IMR-90 (cell line): ENCODE measurements around the gene LRP5. TPM values are rescaled to one million over a fixed set of nuclear protein-coding genes. Genes with fewer than 3 reads are reported as not detected.

Experiments used
- ATAC-seq: fragments of 200-7000 bp; cut with Tn5 transposase; 2 replicates; pipeline ENCODE4 v1.9.1; 2020; ENCODE audit warnings: low read depth, mild to moderate bottlenecking, moderate library complexity
- BruUV-seq: library from RNA; stranded (reverse); fragments of 400-500 nt; replicated peaks from 2 replicates; lab custom pipeline; 2021; lab: Mats Ljungman, UMichigan
- CTCF ChIA-PET: fragments of 300-600 bp; formaldehyde crosslinking; extraction: SDS; loops from one replicate; lab custom pipeline; 2021; ENCODE audit warnings: antibody characterized with exemption; lab: Yijun Ruan, JAX
- POLR2A ChIA-PET: fragments of 300-600 bp; sonication (Branson Sonifier 250); formaldehyde crosslinking; loops from one replicate; lab custom pipeline; 2022; ENCODE audit warnings: antibody characterized with exemption; ENCODE audit not compliant: unreplicated experiment; lab: Charles Lee
- DNase-seq: peaks from one replicate; pipeline ENCODE4 v3.0.0; 2013
- H2AFZ ChIP-seq: replicated peaks from 2 replicates; pipeline ENCODE3; 2013; ENCODE audit warnings: low read length, mild to moderate bottlenecking; ENCODE audit not compliant: poor library complexity
- H2AK5ac ChIP-seq: 2 replicates; pipeline ENCODE4 v1.6.1; 2013; ENCODE audit warnings: low read depth, low read length, inconsistent platforms
- H2AK9ac ChIP-seq: replicated peaks from 2 replicates; pipeline ENCODE3; 2013; ENCODE audit warnings: mild to moderate bottlenecking, low read depth, low read length, moderate library complexity; ENCODE audit not compliant: poor library complexity
- H2BK120ac ChIP-seq: 2 replicates; pipeline ENCODE4 v1.6.1; 2013; ENCODE audit warnings: low read depth, low read length, inconsistent platforms
- H2BK15ac ChIP-seq: 3 replicates; pipeline ENCODE4 v1.6.1; 2013; ENCODE audit warnings: low read depth, low read length, inconsistent platforms
- H2BK20ac ChIP-seq: 2 replicates; pipeline ENCODE4 v1.6.1; 2013; ENCODE audit warnings: low read depth, mild to moderate bottlenecking, inconsistent platforms, low read length, moderate library complexity
- H2BK5ac ChIP-seq: 2 replicates; pipeline ENCODE4 v1.6.1; 2013; ENCODE audit warnings: mild to moderate bottlenecking, low read depth, low read length, inconsistent platforms; ENCODE audit not compliant: poor library complexity, severe bottlenecking
- H3K14ac ChIP-seq: replicated peaks from 2 replicates; pipeline ENCODE4 v1.6.1; 2013; ENCODE audit warnings: low read depth, low read length, inconsistent platforms
- H3K18ac ChIP-seq: 2 replicates; pipeline ENCODE4 v1.6.1; 2013; ENCODE audit warnings: low read depth, low read length, control low read depth
- H3K23ac ChIP-seq: 2 replicates; pipeline ENCODE4 v1.6.1; 2013; ENCODE audit warnings: low read depth, low read length, inconsistent platforms
- H3K27ac ChIP-seq: 2 replicates; pipeline ENCODE4 v1.5.1; 2013; ENCODE audit warnings: mild to moderate bottlenecking, control low read depth, low read length; ENCODE audit not compliant: insufficient read depth
- H3K27me3 ChIP-seq: 2 replicates; pipeline ENCODE4 v1.6.1; 2013; ENCODE audit warnings: low read length; ENCODE audit not compliant: control insufficient read depth, insufficient read depth
- H3K36me3 ChIP-seq: 2 replicates; pipeline ENCODE4 v1.6.1; 2013; ENCODE audit warnings: low read length, mixed read lengths; ENCODE audit not compliant: control insufficient read depth, insufficient read depth
- H3K4ac ChIP-seq: 2 replicates; pipeline ENCODE4 v1.6.1; 2013; ENCODE audit warnings: low read depth, low read length, inconsistent platforms
- H3K4me1 ChIP-seq: 2 replicates; pipeline ENCODE4 v1.6.1; 2013; ENCODE audit warnings: low read length, mixed read lengths; ENCODE audit not compliant: control insufficient read depth, insufficient read depth
- H3K4me2 ChIP-seq: 2 replicates; pipeline ENCODE4 v1.6.1; 2013; ENCODE audit warnings: low read depth, mild to moderate bottlenecking, control low read depth, low read length, moderate library complexity
- H3K4me3 ChIP-seq: 2 replicates; pipeline ENCODE4 v1.5.1; 2013; ENCODE audit warnings: low read depth, mild to moderate bottlenecking, control low read depth, low read length, moderate library complexity; ENCODE audit not compliant: insufficient read depth
- H3K56ac ChIP-seq: 2 replicates; pipeline ENCODE4 v1.6.1; 2013; ENCODE audit warnings: low read length, inconsistent platforms; ENCODE audit not compliant: insufficient read depth; ENCODE audit errors: extremely low read depth
- H3K79me1 ChIP-seq, 2 experiments: 2 replicates each; pipeline ENCODE4 v1.6.1; 2013; ENCODE audit warnings: low read length in 2 of 2, inconsistent platforms in 1 of 2, low read depth in 1 of 2
- H3K9ac ChIP-seq: 2 replicates; pipeline ENCODE4 v1.6.1; 2013; ENCODE audit warnings: low read depth, low read length, control low read depth
- H3K9me1 ChIP-seq: 2 replicates; pipeline ENCODE4 v1.6.1; 2013; ENCODE audit warnings: low read length, inconsistent platforms; ENCODE audit not compliant: insufficient read depth
- H3K9me3 ChIP-seq: 2 replicates; pipeline ENCODE4 v1.6.1; 2013; ENCODE audit warnings: low read length; ENCODE audit not compliant: control insufficient read depth, insufficient read depth
- H4K20me1 ChIP-seq: 2 replicates; pipeline ENCODE4 v1.6.1; 2013; ENCODE audit warnings: low read length, inconsistent platforms; ENCODE audit not compliant: insufficient read depth
- H4K5ac ChIP-seq: 2 replicates; pipeline ENCODE4 v1.6.1; 2013; ENCODE audit warnings: mild to moderate bottlenecking, low read depth, low read length, control low read depth
- H4K8ac ChIP-seq, 2 experiments: 2 replicates each; pipeline ENCODE4 v1.6.1; 2013; ENCODE audit warnings: low read depth in 2 of 2, low read length in 2 of 2, control low read depth in 1 of 2, inconsistent platforms in 1 of 2
- H4K91ac ChIP-seq: 2 replicates; pipeline ENCODE4 v1.6.1; 2013; ENCODE audit warnings: low read depth, low read length, inconsistent platforms; ENCODE audit not compliant: insufficient read depth
- BHLHE40 ChIP-seq: fragments of 150-350 bp; IDR thresholded peaks from 2 replicates; pipeline ENCODE4 v1.6.1; 2016; ENCODE audit warnings: mild to moderate bottlenecking, low read depth, low read length
- ELK1 ChIP-seq: fragments of 150-350 bp; IDR thresholded peaks from 2 replicates; pipeline ENCODE4 v1.6.1; 2016; ENCODE audit warnings: low read depth, mild to moderate bottlenecking, low read length, moderate library complexity, borderline replicate concordance
- USF2 ChIP-seq: fragments of 150-350 bp; IDR thresholded peaks from 2 replicates; pipeline ENCODE4 v1.6.1; 2017; ENCODE audit warnings: mild to moderate bottlenecking, antibody characterized with exemption, low read length, low read depth
- WGBS, 2 experiments: methylation state at CpG; one replicate each; pipeline versions ENCODE4 v1.1.5 to v1.1.7; 2013; ENCODE audit warnings: missing lambda C conversion rate in 2 of 2; ENCODE audit not compliant: insufficient read length in 1 of 2; ENCODE audit errors: extremely low coverage in 2 of 2; 5-methylcytosine and 5-hydroxymethylcytosine counted together
- dilution Hi-C: fragments of 300-500 bp; cut with HindIII; formaldehyde crosslinking; loops from one replicate; pipeline ENCODE4 v1.14.3; 2018; ENCODE audit warnings: low sequenced_read_pairs; ENCODE audit not compliant: unreplicated experiment
- in situ Hi-C: fragments of 300-500 bp; cut with MboI; formaldehyde crosslinking; loops from 3 replicates; pipeline ENCODE4 v1.14.3; 2019; ENCODE audit warnings: low sequenced_read_pairs, inconsistent platforms, mixed read lengths
- intact Hi-C: fragments of 100-400 bp; cut with micrococcal nuclease; formaldehyde crosslinking; loops from 2 replicates; pipeline ENCODE4 v1.10.0; 2022
- polyA plus RNA-seq, 3 experiments: library from polyadenylated mRNA; depleted of rRNA; stranded (reverse); fragments of >200 nt; gene quantifications; 2 replicates each; pipeline ENCODE4 v1.2.3, GENCODE V29; 2012; ENCODE audit warnings: low replicate concordance in 1 of 3
- total RNA-seq: library from RNA; depleted of rRNA; stranded (reverse); fragments of >200 nt; gene quantifications from 2 replicates; pipeline ENCODE4 v1.2.3, GENCODE V29; 2012

Gene LRP5
- total and polyA plus RNA-seq, 2 of the 4 experiments (the other 2 are of a cell fraction): 10.4 to 15.0 TPM

- TF ChIP-seq ELK1 (no peak), BHLHE40 (no peak), USF2 (no peak)
- in situ Hi-C loops (no loop called here), dilution Hi-C loops (no loop called here), intact Hi-C loops (no loop called here)
- no peak overlapping the region for H3K14ac ChIP-seq
- no peak overlapping the region for H2AK9ac ChIP-seq
- no peaks in the 10 kb centered on the region; the same call in 1 of the 2 replicates for H3K4me1 ChIP-seq
- no peak overlapping the region for H2BK20ac ChIP-seq
- WGBS, 2 experiments: 88% methylated on average over 3 of the region's 12 CpGs; no CpG with 5 or more reads in 1 of the 2 experiments
- CTCF ChIA-PET: no interaction called here
- H3K23ac ChIP-seq: no peak overlapping the region
- no peaks in the 10 kb centered on the region for H3K27me3 ChIP-seq
- H4K5ac ChIP-seq: no peak overlapping the region
- H3K36me3 ChIP-seq: peaks cover 9% of the 10 kb centered on the region
- no peak overlapping the region for H3K4me2 ChIP-seq
- H2AFZ ChIP-seq: peak overlapping the region; percentile 14
- H2BK15ac ChIP-seq: no peak overlapping the region
- H3K9me3 ChIP-seq: no peaks in the 10 kb centered on the region
- H3K79me1 ChIP-seq: no peaks in the 10 kb centered on the region; a peak in 2 of 4 replicates
- no peaks in the 10 kb centered on the region for H3K9me1 ChIP-seq
- POLR2A ChIA-PET: no interaction called here
- no TSS peak for BruUV-seq
- no peak for ATAC-seq
- H2BK5ac ChIP-seq: no peak overlapping the region
- no peak overlapping the region for H2AK5ac ChIP-seq
- no peak for DNase-seq
- H3K27ac ChIP-seq: no peak overlapping the region
- no peak overlapping the region for H3K18ac ChIP-seq
- H3K4ac ChIP-seq: no peak overlapping the region
- 0 out of 2 replicates have a peak, but pooled peaks cover 4% of the 10 kb centered on the region for H4K20me1 ChIP-seq
- H3K56ac ChIP-seq: no peak overlapping the region
- no peak overlapping the region for H3K4me3 ChIP-seq
- H4K91ac ChIP-seq: no peak overlapping the region
- H4K8ac ChIP-seq: no peak overlapping the region
- no peak overlapping the region for H3K9ac ChIP-seq
- no peak overlapping the region for H2BK120ac ChIP-seq
These were observed 84.1 kb downstream of the LRP5 start for GRCh38 chr11:68396516-68396915.
